Fibroblast of the aortic adventitia (primary cell): ENCODE measurements around the gene ADGRD1. TPM values are rescaled to one million over a fixed set of nuclear protein-coding genes. Genes with fewer than 3 reads are reported as not detected.

Source experiments
- DNase-seq: peaks from one replicate; pipeline ENCODE4 v3.0.0-alpha.2; 2010; ENCODE audit warnings: low read depth
- H3K4me3 ChIP-seq: 2 replicates; pipeline ENCODE4 v1.5.1; 2011; ENCODE audit warnings: low read depth, mild to moderate bottlenecking, control low read depth, low read length, moderate library complexity
- total RNA-seq: library from RNA; depleted of rRNA; stranded (reverse); fragments of >200 nt; gene quantifications from 2 replicates; pipeline ENCODE4 v1.2.3, GENCODE V29; 2012; ENCODE audit warnings: low replicate concordance
- TF ChIP-seq, protein P1 (sequence below): IDR thresholded peaks from 2 replicates; pipeline ENCODE4 v1.5.1; 2011; ENCODE audit warnings: mild to moderate bottlenecking, low read length, control low read depth, inconsistent platforms; ENCODE audit not compliant: insufficient read depth

The ADGRD1 gene
- total RNA-seq, 1 donor: 1.2 TPM

DNA sequence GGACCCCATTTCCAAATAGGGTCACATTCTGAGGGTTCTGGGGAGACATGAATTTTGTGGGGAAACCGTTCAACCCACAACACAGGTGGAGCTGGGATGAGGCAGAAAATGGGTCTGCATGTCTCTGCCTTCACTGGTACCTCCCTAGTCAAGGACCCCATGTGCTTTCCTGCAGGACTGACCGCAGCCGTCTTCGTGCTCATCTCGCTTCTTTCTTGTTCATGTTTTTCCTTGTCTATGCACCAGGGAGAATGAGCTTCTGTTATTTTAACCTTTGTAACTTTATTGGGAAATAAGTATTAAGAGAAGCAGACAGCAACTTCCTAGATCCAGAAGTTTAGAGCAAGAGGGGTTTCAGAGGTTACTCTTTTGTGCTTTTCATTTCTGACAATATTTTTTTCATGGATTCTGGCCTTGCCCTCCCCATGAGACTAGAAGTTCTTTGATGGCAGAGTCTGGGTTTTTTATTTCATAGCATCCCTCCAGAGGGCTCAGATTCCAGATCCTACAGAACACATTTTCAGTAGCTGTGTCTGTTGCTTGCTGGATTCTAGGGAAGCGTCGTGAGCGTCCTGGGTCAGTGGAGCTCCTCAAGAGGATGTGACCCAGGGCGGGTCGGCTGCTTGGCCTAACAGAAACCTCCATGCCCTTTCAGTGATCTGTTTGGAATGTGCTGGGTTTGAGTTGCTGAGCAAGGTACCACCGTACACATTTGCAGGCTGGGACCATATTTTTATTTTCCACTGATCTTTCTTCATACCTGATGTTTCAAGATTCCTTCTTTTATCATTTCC, 104.2 kb downstream of the ADGRD1 start:
- no peak overlapping the region for H3K4me3 ChIP-seq
- TF ChIP-seq, protein P1, sequence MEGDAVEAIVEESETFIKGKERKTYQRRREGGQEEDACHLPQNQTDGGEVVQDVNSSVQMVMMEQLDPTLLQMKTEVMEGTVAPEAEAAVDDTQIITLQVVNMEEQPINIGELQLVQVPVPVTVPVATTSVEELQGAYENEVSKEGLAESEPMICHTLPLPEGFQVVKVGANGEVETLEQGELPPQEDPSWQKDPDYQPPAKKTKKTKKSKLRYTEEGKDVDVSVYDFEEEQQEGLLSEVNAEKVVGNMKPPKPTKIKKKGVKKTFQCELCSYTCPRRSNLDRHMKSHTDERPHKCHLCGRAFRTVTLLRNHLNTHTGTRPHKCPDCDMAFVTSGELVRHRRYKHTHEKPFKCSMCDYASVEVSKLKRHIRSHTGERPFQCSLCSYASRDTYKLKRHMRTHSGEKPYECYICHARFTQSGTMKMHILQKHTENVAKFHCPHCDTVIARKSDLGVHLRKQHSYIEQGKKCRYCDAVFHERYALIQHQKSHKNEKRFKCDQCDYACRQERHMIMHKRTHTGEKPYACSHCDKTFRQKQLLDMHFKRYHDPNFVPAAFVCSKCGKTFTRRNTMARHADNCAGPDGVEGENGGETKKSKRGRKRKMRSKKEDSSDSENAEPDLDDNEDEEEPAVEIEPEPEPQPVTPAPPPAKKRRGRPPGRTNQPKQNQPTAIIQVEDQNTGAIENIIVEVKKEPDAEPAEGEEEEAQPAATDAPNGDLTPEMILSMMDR: no peak
- no peak for DNase-seq

DNA sequence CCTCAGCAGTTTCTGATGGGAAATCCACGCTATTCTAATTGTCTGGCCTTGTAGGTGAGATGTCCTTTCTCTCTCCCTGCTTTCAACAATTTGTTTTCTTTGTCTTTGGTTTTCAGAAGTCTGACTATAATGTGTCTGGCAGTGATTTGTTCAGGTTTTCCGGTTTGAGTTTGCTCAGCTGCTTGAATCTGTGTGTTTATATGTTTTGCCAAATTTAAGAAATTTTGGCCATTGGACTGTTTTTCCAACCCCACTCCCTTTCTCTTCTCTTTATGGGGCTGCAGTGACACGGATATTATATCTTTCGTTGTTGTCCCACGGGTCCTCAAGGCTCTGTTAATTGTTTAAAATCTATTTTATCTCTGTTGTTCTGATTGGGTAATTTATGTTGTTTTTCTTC, 105.0 kb downstream of the ADGRD1 start:
- no peak for DNase-seq
- TF ChIP-seq, protein P1: no peak
- no peak overlapping the region for H3K4me3 ChIP-seq

DNA sequence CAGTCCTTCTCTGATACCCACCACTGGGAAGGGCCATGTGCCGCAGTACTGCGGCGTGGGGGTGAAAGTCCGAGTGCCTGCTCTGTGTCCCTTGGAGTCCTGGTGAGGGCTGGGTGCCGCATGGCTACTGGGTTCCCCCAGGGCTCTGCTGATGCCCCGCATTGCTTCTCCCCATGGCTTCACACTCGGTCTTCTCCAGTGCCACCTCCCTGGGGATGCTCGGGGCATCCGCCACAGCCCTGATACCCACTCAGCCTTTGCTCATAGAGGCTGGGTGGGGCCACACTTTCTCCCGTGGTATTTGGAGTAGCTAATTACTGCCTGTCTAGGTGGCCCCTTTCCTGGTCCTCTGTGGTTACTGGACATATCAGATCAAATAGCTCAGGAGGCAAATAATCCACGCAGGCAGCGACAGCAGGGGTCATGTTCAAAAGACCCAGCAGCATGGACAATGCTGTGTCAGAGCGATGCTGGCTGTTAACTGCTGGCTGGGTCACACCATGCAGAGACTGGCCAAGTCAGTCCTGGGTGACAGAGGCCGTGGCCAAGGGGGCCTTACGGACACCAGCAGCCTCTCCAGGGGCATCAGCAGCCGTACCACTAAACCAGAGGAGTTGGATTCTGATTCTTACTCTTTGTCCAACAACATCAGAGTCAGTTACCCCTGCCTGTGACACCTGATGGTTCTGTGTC, 106.5 kb downstream of the ADGRD1 start:
- TF ChIP-seq, protein P1: no peak
- no peak for DNase-seq
- H3K4me3 ChIP-seq: no peak overlapping the region

DNA sequence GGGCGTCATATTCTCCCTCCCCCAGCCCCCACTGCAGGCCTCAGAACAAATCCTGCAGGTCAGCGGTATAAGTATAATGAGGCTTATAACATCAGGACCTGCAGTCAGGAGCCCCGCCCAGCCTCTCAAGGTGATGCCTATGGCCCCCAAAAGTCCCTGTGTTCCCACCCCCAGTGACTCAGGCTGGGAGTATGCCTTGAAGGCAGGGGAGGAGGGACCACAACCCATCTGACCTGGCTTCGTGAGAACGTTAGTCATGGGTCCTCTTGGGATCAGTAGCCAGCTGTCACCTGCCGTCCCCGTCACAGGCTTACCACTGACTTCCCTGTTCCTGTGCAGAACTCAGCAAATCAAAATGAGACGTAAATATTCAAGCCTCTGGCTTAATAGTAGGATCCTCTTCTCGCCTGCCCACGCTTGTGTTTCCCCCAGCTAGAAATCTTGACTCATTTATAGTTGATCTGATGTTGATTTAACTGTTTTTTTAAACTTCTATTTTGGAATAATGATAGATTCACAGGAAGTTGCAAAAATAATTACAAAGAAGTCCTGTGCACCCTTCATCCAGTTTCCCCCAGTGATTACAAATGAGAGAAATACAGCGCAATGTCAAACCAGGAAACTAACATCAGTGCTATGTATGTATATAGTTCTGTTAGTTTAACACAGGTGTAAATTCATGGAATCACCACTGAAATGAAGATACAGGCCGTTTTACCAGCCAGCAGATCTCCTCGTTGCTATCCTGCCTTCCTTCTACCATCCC, 107.5 kb downstream of the ADGRD1 start:
- TF ChIP-seq, protein P1: no peak
- no peak overlapping the region for H3K4me3 ChIP-seq
- DNase-seq: no peak

DNA sequence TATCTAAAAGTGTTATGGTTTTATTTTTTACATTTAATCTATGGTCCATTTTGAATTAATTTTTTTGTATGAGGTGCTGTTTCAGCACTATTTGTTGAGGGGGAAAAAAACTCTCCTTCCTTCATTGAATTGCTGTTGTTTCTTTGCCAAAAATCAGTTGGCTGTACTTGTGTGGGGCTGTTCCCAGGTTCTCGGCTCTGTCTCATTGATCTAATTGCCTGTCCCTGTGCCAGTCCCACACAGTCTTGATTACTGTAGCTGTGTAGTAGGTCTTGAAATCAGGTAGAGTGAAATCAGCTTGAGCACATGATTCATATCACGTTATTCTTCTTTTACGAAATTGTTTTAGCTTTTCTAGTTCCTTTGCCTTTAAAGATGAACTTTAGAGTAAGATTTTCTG, 109.7 kb downstream of the ADGRD1 start:
- TF ChIP-seq, protein P1: no peak
- H3K4me3 ChIP-seq: no peak overlapping the region
- no peak for DNase-seq

DNA sequence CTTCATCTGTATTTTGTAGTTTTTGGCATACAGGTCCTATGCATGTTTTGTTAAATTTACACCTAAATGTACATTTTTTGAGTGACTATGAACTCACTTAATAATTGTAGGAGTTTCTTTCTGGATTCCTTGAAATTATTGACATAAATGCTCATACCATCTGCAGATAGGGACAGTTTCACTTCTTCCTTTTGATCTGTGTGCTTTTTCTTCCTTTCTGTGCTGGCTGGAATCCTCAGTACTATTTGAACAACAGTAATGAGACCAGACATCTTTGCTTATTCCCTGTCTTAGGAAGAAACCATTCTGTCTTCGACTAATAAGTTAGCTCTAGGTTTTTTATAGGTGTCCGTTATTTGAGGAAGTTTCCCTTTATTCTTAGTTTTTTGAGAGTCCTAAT, 110.3 kb downstream of the ADGRD1 start:
- DNase-seq: no peak
- TF ChIP-seq, protein P1: no peak
- no peak overlapping the region for H3K4me3 ChIP-seq
